ENCODE data around the gene C1orf35. TPM values are rescaled to one million over a fixed set of nuclear protein-coding genes. Genes with fewer than 3 reads are reported as not detected.

C1orf35 gene
- total and polyA plus RNA-seq, 2 of the 8 experiments (the other 6 are each of a cell fraction or from before 2014, with no cell fraction given) = 18.6 to 19.9 TPM

DNA sequence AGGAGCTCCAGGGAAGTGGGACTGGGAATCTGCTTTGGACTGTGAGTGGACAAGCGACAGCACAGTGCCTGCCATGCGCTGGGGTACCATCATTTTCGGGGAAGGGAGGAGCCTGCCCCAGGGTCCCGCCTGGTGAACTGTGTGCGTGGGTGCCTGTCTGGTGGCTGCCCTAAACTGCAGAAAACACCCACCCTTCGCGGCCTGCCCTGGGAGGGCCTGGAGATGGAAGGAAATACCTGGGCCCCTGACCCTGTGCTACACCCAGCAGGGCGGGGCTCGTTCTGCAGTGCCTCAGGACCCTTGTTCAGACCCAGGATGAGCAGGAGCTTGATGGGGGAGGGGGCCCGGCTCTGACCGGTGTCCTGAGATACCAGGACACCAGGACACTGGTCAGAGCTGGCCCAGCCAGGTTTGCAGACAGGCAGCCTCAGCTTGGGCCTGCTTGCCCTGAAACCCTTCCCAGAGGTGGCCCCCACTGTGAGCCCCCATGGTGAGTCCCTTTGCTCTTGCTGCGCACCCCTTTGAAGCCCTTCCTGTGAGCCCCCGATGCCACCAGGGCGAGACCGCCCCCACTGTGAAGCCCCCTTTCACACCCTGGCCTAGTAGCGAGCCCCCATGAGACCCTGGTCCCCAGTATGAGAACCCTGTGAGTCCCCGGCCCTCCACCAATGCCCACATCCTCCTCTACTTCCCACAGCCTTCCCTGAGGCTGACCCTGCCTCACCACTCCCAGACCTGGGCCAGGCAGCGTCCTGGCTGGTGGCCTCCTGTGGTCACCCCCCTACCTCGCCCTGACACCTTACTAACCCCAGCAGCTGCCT, 49.2 kb upstream of the C1orf35 start (continued):
- TF ChIP-seq, protein P1, sequence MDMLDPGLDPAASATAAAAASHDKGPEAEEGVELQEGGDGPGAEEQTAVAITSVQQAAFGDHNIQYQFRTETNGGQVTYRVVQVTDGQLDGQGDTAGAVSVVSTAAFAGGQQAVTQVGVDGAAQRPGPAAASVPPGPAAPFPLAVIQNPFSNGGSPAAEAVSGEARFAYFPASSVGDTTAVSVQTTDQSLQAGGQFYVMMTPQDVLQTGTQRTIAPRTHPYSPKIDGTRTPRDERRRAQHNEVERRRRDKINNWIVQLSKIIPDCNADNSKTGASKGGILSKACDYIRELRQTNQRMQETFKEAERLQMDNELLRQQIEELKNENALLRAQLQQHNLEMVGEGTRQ (IDR thresholded peaks at IDR 0.05; ENCODE audit: low read length) = no peak
- TF ChIP-seq MAFK (IDR thresholded peaks at IDR 0.05; ENCODE audit: low read depth, low read length) (no peak), ASH2L (IDR thresholded peaks at IDR 0.05; ENCODE audit: low read length) (no peak), HDAC6 (IDR thresholded peaks at IDR 0.05; ENCODE audit: low read depth, low read length) (no peak), RXRA (IDR thresholded peaks at IDR 0.05; ENCODE audit: insufficient read depth, low read depth, low read length) (no peak), YY1 (IDR thresholded peaks at IDR 0.05; ENCODE audit: low read depth, low read length) (no peak), SUZ12 (IDR thresholded peaks at IDR 0.05; ENCODE audit: low read length) (no peak), TBP (IDR thresholded peaks at IDR 0.05; ENCODE audit: low read depth, low read length) (no peak), SP1 (IDR thresholded peaks at IDR 0.05; ENCODE audit: low read depth, low read length) (no peak), KDM5A (IDR thresholded peaks at IDR 0.05; ENCODE audit: low read length) (no peak), CBX8 (IDR thresholded peaks at IDR 0.05; ENCODE audit: borderline replicate concordance, low read depth, low read length) (no peak), GTF2F1 (IDR thresholded peaks at IDR 0.05; ENCODE audit: borderline replicate concordance, low read depth, low read length) (no peak)
